ENCODE results near the gene PROM1.

The PROM1 gene

GRCh38 chr4:16083241-16084191 is at the start of gene PROM1:
PROM1 (minus strand) TSS chr4:16084023; CDS start chr4:16075906, 8,117 bp downstream.
- ATAC-seq = no peak

- ATAC-seq = no peak
Observed at GRCh38 chr4:16133406-16133805, 49.6 kb upstream of the PROM1 start.

GRCh38 chr4:16131293-16131692 is 47.5 kb upstream of the PROM1 start:
- ATAC-seq = no peak

GRCh38 chr4:16129336-16129735 is 45.5 kb upstream of the PROM1 start:
- ATAC-seq = no peak

- no peak for ATAC-seq
Observed at GRCh38 chr4:16126714-16127113, 42.9 kb upstream of the PROM1 start.

- no peak for ATAC-seq
Observed at GRCh38 chr4:16125571-16126445, 42.0 kb upstream of the PROM1 start.

- no peak for ATAC-seq
Observed at GRCh38 chr4:16124232-16124631, 40.4 kb upstream of the PROM1 start.

- ATAC-seq = peak in 1 of 2 donors; percentile 14
Observed at GRCh38 chr4:16123356-16124084, 39.7 kb upstream of the PROM1 start.

- ATAC-seq = peak; percentile 55 to 61
Observed at GRCh38 chr4:16122784-16123183, 39.0 kb upstream of the PROM1 start.

- ATAC-seq = no peak
Observed at GRCh38 chr4:16122308-16122711, 38.5 kb upstream of the PROM1 start.

GRCh38 chr4:16120720-16121119 is 36.9 kb upstream of the PROM1 start:
- no peak for ATAC-seq

GRCh38 chr4:16119981-16120380 is 36.2 kb upstream of the PROM1 start:
- no peak for ATAC-seq

- no peak for ATAC-seq
Observed at GRCh38 chr4:16118090-16118489, 34.3 kb upstream of the PROM1 start.

GRCh38 chr4:16117164-16117563 is 33.3 kb upstream of the PROM1 start:
- no peak for ATAC-seq

- no peak for ATAC-seq
Observed at GRCh38 chr4:16116493-16116990, 32.7 kb upstream of the PROM1 start.

GRCh38 chr4:16116019-16116418 is 32.2 kb upstream of the PROM1 start:
- ATAC-seq = no peak

- no peak for ATAC-seq
Observed at GRCh38 chr4:16114546-16114945, 30.7 kb upstream of the PROM1 start.

- ATAC-seq = no peak
Observed at GRCh38 chr4:16113741-16114140, 29.9 kb upstream of the PROM1 start.

- no peak for ATAC-seq
Observed at GRCh38 chr4:16111533-16111932, 27.7 kb upstream of the PROM1 start.

GRCh38 chr4:16110661-16111290 is 27.0 kb upstream of the PROM1 start:
- no peak for ATAC-seq

GRCh38 chr4:16110199-16110598 is 26.4 kb upstream of the PROM1 start:
- no peak for ATAC-seq

GRCh38 chr4:16109256-16109655 is 25.4 kb upstream of the PROM1 start:
- no peak for ATAC-seq

Data from activated CD4-positive, CD25-positive, alpha-beta regulatory T cell treated with anti-CD3 and anti-CD28 coated beads, Interleukin-2, amount 50 U/mL, for 24 hours (primary cell).